K562 (cell line): Measurements from ENCODE around the gene PRSS22. TPM values are rescaled to one million over a fixed set of nuclear protein-coding genes. Genes with fewer than 3 reads are reported as not detected.

Experiments used
- CBX3 ChIP-seq, 2 experiments: IDR thresholded peaks; 1 replicate in 1 of 2; 2 replicates in 1 of 2; pipeline ENCODE4 v1.6.1; 2012; ENCODE audit warnings: inconsistent platforms in 2 of 2, low read length in 2 of 2, borderline replicate concordance in 1 of 2, control low read depth in 1 of 2
- CBX5 ChIP-seq: IDR thresholded peaks from 2 replicates; pipeline ENCODE4 v1.6.1; 2014; ENCODE audit warnings: low read depth, borderline replicate concordance
- ELF2 ChIP-seq: fragments of 250-450 bp; sonication (Bioruptor Pico); IDR thresholded peaks from 2 replicates; pipeline ENCODE4 v1.5.0; 2021; ENCODE audit warnings: mild to moderate bottlenecking
- ELK3 ChIP-seq: fragments of 450-650 bp; formaldehyde crosslinking; IDR thresholded peaks from 2 replicates; pipeline ENCODE4 v1.4.0; 2020; ENCODE audit warnings: mild to moderate bottlenecking
- HDGF ChIP-seq: fragments of 450-650 bp; IDR thresholded peaks from 2 replicates; pipeline ENCODE4 v1.6.1; 2016
- HIVEP1 ChIP-seq: fragments of 250-450 bp; sonication (Bioruptor Pico); IDR thresholded peaks from 2 replicates; pipeline ENCODE4 v1.4.0; 2020; ENCODE audit warnings: mild to moderate bottlenecking
- MIER1 ChIP-seq: fragments of 450-650 bp; IDR thresholded peaks from 2 replicates; pipeline ENCODE4 v1.6.1; 2016; ENCODE audit warnings: antibody characterized with exemption, mild to moderate bottlenecking, low read depth
- SREBF2 ChIP-seq: sonication (generic); formaldehyde crosslinking; IDR thresholded peaks from 2 replicates; pipeline ENCODE4 v1.4.0; 2020; ENCODE audit warnings: mild to moderate bottlenecking, missing genetic modification reagents
- TFAP4 ChIP-seq: sonication (generic); formaldehyde crosslinking; IDR thresholded peaks from 2 replicates; pipeline ENCODE4 v1.8.0; 2022; ENCODE audit warnings: missing genetic modification reagents, mild to moderate bottlenecking, moderate library complexity, borderline replicate concordance
- THRA ChIP-seq: fragments of 450-650 bp; IDR thresholded peaks from 2 replicates; pipeline ENCODE4 v1.6.1; 2017; ENCODE audit warnings: mild to moderate bottlenecking, moderate library complexity
- THRAP3 ChIP-seq: fragments of 450-650 bp; IDR thresholded peaks from 2 replicates; pipeline ENCODE4 v1.6.1; 2016; ENCODE audit warnings: mild to moderate bottlenecking, inconsistent platforms, borderline replicate concordance
- TSC22D4 ChIP-seq: fragments of 450-650 bp; IDR thresholded peaks from 2 replicates; pipeline ENCODE4 v1.6.1; 2016; ENCODE audit warnings: missing genetic modification characterization, missing biosample characterization, control low read depth
- U2AF1 ChIP-seq: fragments of 200-400 bp; formaldehyde crosslinking; optimal IDR thresholded peaks from 2 replicates; pipeline ENCODE3; 2017; ENCODE audit warnings: mild to moderate bottlenecking, low read depth, low read length, moderate library complexity
- XRCC5 ChIP-seq: fragments of 200-400 bp; formaldehyde crosslinking; IDR thresholded peaks from 2 replicates; pipeline ENCODE4 v1.6.1; 2017; ENCODE audit warnings: low read depth, mild to moderate bottlenecking, low read length
- YY1 ChIP-seq, 3 experiments: IDR thresholded peaks; 2 replicates each; pipeline ENCODE4 v1.6.1; 2011; ENCODE audit warnings: low read length in 2 of 3, mild to moderate bottlenecking in 2 of 3, moderate library complexity in 2 of 3, borderline replicate concordance in 1 of 3, control low read depth in 1 of 3, low read depth in 1 of 3; ENCODE audit not compliant: insufficient read depth in 3 of 3, insufficient replicate concordance in 2 of 3, control insufficient read depth in 1 of 3, insufficient read length in 1 of 3; ENCODE audit errors: extremely low read depth in 1 of 3
- ZBED1 ChIP-seq: IDR thresholded peaks from 2 replicates; pipeline ENCODE4 v1.6.1; 2014
- ZFP91 ChIP-seq: sonication (generic); formaldehyde crosslinking; IDR thresholded peaks from 2 replicates; pipeline ENCODE4 v1.8.0; 2022; ENCODE audit warnings: mild to moderate bottlenecking, missing genetic modification reagents
- ZNF121 ChIP-seq: sonication (generic); formaldehyde crosslinking; conservative IDR thresholded peaks from 2 replicates; pipeline ENCODE4 v1.8.0; 2022; ENCODE audit warnings: missing genetic modification reagents
- ZNF280B ChIP-seq: fragments of 250-450 bp; sonication (Bioruptor Pico); IDR thresholded peaks from 2 replicates; pipeline ENCODE4 v1.5.1; 2021; ENCODE audit warnings: mild to moderate bottlenecking
- ZNF639 ChIP-seq, 2 experiments: fragments of 200-800 bp in 1 of 2; sonication (Bioruptor generic) in 1 of 2; sonication (generic) in 1 of 2; formaldehyde crosslinking in 1 of 2; IDR thresholded peaks in 1 of 2; conservative IDR thresholded peaks in 1 of 2; 2 replicates each; pipeline versions ENCODE4 v1.5.0 to v1.6.1; 2016 to 2020; ENCODE audit warnings: missing compliant biosample characterization in 1 of 2, missing genetic modification characterization in 1 of 2, missing genetic modification reagents in 1 of 2
- polyA plus RNA-seq, 8 experiments: library from polyadenylated mRNA; depleted of rRNA in 4 of 8; stranded (reverse) in 5 of 8; unstranded in 3 of 8; fragments of >200 nt; fragmentation: Nextera tagmentation in 2 of 8; fragmentation: Illumina TruSeq in 1 of 8; extraction: Ambion mirVana in 2 of 8; extraction: Trizol in 1 of 8; gene quantifications; 2 replicates each; pipeline versions ENCODE4 v1.2.1 to v1.2.3, GENCODE V29; 2011 to 2014; ENCODE audit warnings: inconsistent platforms in 1 of 8, missing spikeins in 1 of 8
- total RNA-seq, 7 experiments: library from RNA; depleted of rRNA in 6 of 7; stranded (reverse); fragments of >200 nt in 6 of 7; fragmentation: Illumina TruSeq in 2 of 7; extraction: Trizol in 2 of 7; gene quantifications; 2 replicates each; pipeline versions ENCODE4 v1.2.1 to v1.2.3, GENCODE V29; 2011 to 2021; ENCODE audit warnings: low replicate concordance in 1 of 7

PRSS22 gene
- total and polyA plus RNA-seq, 9 of the 15 experiments (the other 6 are each of a cell fraction or from before 2014, with no cell fraction given): 0.13 to 0.42 TPM; not detected in 7

GRCh38 chr16:2874912-2875362 lies 17.0 kb upstream of the PRSS22 start (continued):
- TF ChIP-seq CBX5 (no peak; the same call in 1 of the 2 replicates), ZFP91 (no peak), HIVEP1 (CRISPR knock-in tag) (no peak), HDGF (no peak), YY1 (IDR thresholded peaks at IDR 0.05; ENCODE audit: borderline replicate concordance in 1 of 3, control insufficient read depth in 1 of 3, extremely low read depth in 1 of 3, insufficient read depth in 3 of 3, insufficient read length in 1 of 3, insufficient replicate concordance in 2 of 3, low read depth in 1 of 3, low read length in 2 of 3) (peak in 2 of 3 experiments; percentile 31 to 49), CBX3 (IDR thresholded peaks at IDR 0.05; ENCODE audit: borderline replicate concordance in 1 of 2, low read length in 2 of 2) (0 out of 3 replicates have a peak, but pooled peaks of 1 of the 2 experiments have one; percentile 59), TFAP4 (peak; percentile 66; the same call in 1 of the 2 replicates), THRAP3 (no peak), ZBED1 (no peak), U2AF1 (no peak), ELK3 (CRISPR knock-in tag) (no peak), TSC22D4 (no peak), THRA (no peak), SREBF2 (CRISPR knock-in tag) (no peak), ZNF121 (CRISPR knock-in tag) (no peak), ZNF639 (CRISPR knock-in tag; conservative IDR thresholded peaks at IDR 0.05 in 1 of 2, IDR thresholded peaks at IDR 0.05 in 1 of 2) (no peak), MIER1 (no peak), XRCC5 (peak; percentile 87), ZNF280B (CRISPR knock-in tag) (no peak), ELF2 (no peak)
